Parathyroid adenoma (tissue), 2 donors: ENCODE measurements around the gene FNDC3B.

Experiments
- H2AFZ ChIP-seq: fragments of 300-600 bp; sonication (generic); one replicate; pipeline ENCODE4 v1.7.0; 2017; ENCODE audit warnings: antibody characterized with exemption, mild to moderate bottlenecking
- H3K27ac ChIP-seq: fragments of 300-600 bp; sonication (generic); one replicate; pipeline ENCODE4 v1.7.0; 2017
- H3K27me3 ChIP-seq: fragments of 300-600 bp; sonication (generic); one replicate; pipeline ENCODE4 v1.7.0; 2017; ENCODE audit warnings: low read length; ENCODE audit not compliant: control insufficient read depth, insufficient read depth
- H3K36me3 ChIP-seq: fragments of 300-600 bp; sonication (generic); one replicate; pipeline ENCODE4 v1.7.0; 2017; ENCODE audit warnings: low read length; ENCODE audit not compliant: control insufficient read depth, insufficient read depth
- H3K4me1 ChIP-seq: fragments of 300-600 bp; sonication (generic); one replicate; pipeline ENCODE4 v1.7.0; 2017; ENCODE audit warnings: control low read depth
- H3K4me2 ChIP-seq: fragments of 300-600 bp; sonication (generic); one replicate; pipeline ENCODE4 v1.7.0; 2017; ENCODE audit warnings: low read length
- H3K4me3 ChIP-seq: fragments of 300-600 bp; sonication (generic); one replicate; pipeline ENCODE4 v1.7.0; 2017; ENCODE audit warnings: low read depth, low read length
- H3K79me2 ChIP-seq: fragments of 300-600 bp; sonication (generic); one replicate; pipeline ENCODE4 v1.7.0; 2017; ENCODE audit warnings: control low read depth
- H3K9ac ChIP-seq: fragments of 300-600 bp; sonication (generic); one replicate; pipeline ENCODE4 v1.7.0; 2017; ENCODE audit warnings: mild to moderate bottlenecking
- H3K9me3 ChIP-seq: fragments of 300-600 bp; sonication (generic); one replicate; pipeline ENCODE4 v1.7.0; 2017; ENCODE audit warnings: low read length; ENCODE audit not compliant: control insufficient read depth
- CTCF ChIP-seq: fragments of 300-600 bp; sonication (generic); IDR thresholded peaks from one replicate; pipeline ENCODE4 v1.7.0; 2017; ENCODE audit warnings: antibody characterized with exemption, mild to moderate bottlenecking
- donor health status: primary hyperparathyroidism.

Gene FNDC3B

DNA sequence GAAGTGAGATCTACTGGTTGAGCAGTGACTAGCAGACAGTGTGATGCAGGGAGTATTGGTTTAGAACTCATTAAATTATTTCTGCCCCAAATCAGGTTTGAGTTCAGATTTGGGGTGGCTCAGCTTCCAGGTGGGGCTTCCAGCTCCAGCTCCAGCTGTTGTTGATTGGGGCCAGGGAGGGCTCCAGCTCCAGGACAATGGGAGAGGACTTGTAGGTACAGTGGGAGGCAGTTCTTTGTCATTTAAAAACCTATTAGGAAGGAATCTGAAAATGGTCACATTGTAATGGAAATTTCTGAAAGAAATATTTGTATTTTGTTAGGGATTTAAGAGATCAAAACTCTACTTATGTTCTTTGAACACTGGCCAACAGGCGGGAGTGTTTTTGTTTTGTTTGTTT lies 97.0 kb downstream of the FNDC3B start:
- Histone ChIP-seq H3K4me2 (no peak overlapping the region), H3K9ac (no peak overlapping the region), H3K9me3 (no peaks in the 10 kb centered on the region), H3K27ac (no peak overlapping the region), H2AFZ (no peak overlapping the region), H3K79me2 (peaks cover 20% of the 10 kb centered on the region), H3K27me3 (no peaks in the 10 kb centered on the region), H3K4me1 (peaks cover 17% of the 10 kb centered on the region), H3K4me3 (no peak overlapping the region), H3K36me3 (no peaks in the 10 kb centered on the region)
- TF ChIP-seq CTCF, result no peak

GRCh38 chr3:172137287-172138192 lies 98.2 kb downstream of the FNDC3B start:
- no peak for TF ChIP-seq CTCF
- Histone ChIP-seq H3K27ac (peak overlapping the region; percentile 3), H3K79me2 (peaks cover 26% of the 10 kb centered on the region), H3K27me3 (no peaks in the 10 kb centered on the region), H2AFZ (no peak overlapping the region), H3K9ac (no peak overlapping the region), H3K9me3 (no peaks in the 10 kb centered on the region), H3K4me1 (peaks cover 20% of the 10 kb centered on the region), H3K4me2 (no peak overlapping the region), H3K4me3 (no peak overlapping the region), H3K36me3 (no peaks in the 10 kb centered on the region)

DNA sequence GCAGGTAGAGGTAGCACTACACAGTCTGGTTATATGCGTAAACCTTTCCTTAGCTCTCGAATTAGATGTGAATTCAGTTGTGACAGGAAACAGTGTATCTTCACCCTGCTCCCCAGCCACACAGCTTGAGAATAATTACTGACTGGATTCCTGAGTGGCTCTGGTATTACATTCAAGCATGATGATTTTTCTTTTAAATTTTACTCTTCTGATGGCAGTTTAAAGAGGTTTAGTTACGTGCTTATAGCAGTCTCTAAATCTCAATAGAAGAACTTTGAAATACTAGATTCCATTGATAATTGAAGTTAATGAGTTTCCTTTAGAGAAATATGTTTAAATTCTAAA lies 98.8 kb downstream of the FNDC3B start:
- no peak overlapping the region for H3K9ac ChIP-seq
- H2AFZ ChIP-seq, result no peak overlapping the region

DNA sequence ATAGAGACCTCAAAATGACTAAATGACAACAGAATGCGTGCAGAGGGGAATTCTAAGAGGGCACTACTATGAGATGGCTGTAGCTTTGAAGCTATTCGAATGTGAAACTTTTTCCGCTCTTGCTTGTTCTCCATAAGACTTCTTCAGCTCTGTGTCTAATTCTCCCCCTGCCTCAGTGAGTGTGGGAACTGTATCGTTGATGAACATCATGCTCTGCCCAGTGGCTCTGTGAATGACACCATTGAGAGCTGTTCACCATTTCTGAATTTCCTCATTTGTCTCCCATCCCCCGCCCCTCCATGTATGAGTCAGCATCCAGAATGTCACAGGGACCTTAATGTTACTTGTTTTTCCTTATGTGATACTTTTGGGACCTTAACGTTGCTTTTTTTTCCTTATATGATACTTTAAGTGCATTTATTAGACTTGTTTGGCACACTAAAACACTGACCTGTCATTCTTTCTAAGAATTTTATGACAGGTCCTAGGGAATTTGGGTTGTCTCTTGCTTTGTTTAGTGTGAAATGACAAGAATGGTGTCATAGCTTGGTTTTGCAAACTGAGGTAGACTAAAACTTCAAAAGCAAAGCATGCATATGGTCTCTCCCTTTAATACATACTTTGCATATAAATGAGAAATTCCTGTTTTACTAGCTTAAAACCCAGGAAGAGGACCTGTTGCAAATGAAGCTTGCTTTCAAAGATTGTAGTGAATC lies 99.6 kb downstream of the FNDC3B start:
- no peak overlapping the region for H3K27ac ChIP-seq
- peaks cover 30% of the 10 kb centered on the region for H3K79me2 ChIP-seq
- H3K36me3 ChIP-seq, result no peaks in the 10 kb centered on the region
- H3K4me2 ChIP-seq, result no peak overlapping the region
- H2AFZ ChIP-seq, result no peak overlapping the region
- no peak overlapping the region for H3K4me3 ChIP-seq
- H3K27me3 ChIP-seq, result no peaks in the 10 kb centered on the region
- H3K9me3 ChIP-seq, result no peaks in the 10 kb centered on the region
- TF ChIP-seq CTCF, result no peak
- H3K4me1 ChIP-seq, result peaks cover 20% of the 10 kb centered on the region
- H3K9ac ChIP-seq, result no peak overlapping the region

More for the DNA sequence above, 98.8 kb downstream of the FNDC3B start:
- Histone ChIP-seq H3K4me3 (no peak overlapping the region), H3K4me1 (peaks cover 20% of the 10 kb centered on the region), H3K79me2 (peaks cover 30% of the 10 kb centered on the region), H3K9me3 (no peaks in the 10 kb centered on the region), H3K36me3 (no peaks in the 10 kb centered on the region), H3K4me2 (no peak overlapping the region), H3K27ac (peak overlapping the region; percentile 3), H3K27me3 (no peaks in the 10 kb centered on the region)
- no peak for TF ChIP-seq CTCF
